Measurements from ENCODE around the gene C10orf90.

DNA sequence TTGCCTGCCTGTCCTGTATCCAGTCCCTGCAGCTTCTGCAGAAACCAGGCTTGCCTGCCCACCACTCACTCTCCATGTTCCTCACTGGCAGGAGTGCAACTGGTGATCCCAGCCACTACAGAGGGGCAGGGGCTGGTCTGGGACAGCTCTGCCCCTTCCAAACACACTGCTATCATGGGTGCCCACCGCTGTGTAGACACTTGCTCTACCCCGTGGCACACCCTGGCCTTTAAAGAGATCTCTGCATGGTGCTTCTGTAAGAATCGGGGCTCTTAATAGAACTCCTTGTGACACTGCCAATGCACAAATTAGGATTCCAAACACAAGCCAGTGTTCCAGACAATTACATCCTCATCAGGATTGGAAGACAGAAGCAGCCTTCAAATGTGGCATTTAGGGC, 41.7 kb downstream of the C10orf90 start:
- TF ChIP-seq RXRA (IDR thresholded peaks at IDR 0.05; ENCODE audit: insufficient read depth, low read depth, low read length), result no peak
- no peak for TF ChIP-seq MAFK (IDR thresholded peaks at IDR 0.05; ENCODE audit: low read depth, low read length)
- no peak for TF ChIP-seq RAD21 (IDR thresholded peaks at IDR 0.05 in 1 of 2, conservative IDR thresholded peaks at IDR 0.05 in 1 of 2; ENCODE audit: low read depth in 2 of 2, low read length in 2 of 2)

Measured in H1 (cell line).